HepG2 (cell line): ENCODE measurements around the gene DPP6. TPM values are rescaled to one million over a fixed set of nuclear protein-coding genes. Genes with fewer than 3 reads are reported as not detected.

ENCODE experiments used
- ATAC-seq: fragments of 200-7000 bp; cut with Tn5 transposase; 3 replicates; pipeline ENCODE4 v1.9.1; 2020; ENCODE audit warnings: mild to moderate bottlenecking, moderate library complexity
- BruUV-seq: library from RNA; stranded (reverse); fragments of 400-500 nt; replicated peaks from 2 replicates; lab custom pipeline; 2021; lab: Mats Ljungman, UMichigan
- CTCF ChIA-PET: fragments of 300-600 bp; formaldehyde crosslinking; extraction: SDS; loops from one replicate; lab custom pipeline; 2021; ENCODE audit warnings: low total read pairs, inconsistent platforms, low intra/inter-chr PET ratio; lab: Yijun Ruan, JAX
- POLR2A ChIA-PET: fragments of 350-600 bp; sonication (Branson Sonifier 250); formaldehyde crosslinking; loops from one replicate; lab custom pipeline; 2020; ENCODE audit warnings: antibody characterized with exemption, inconsistent platforms; lab: Yijun Ruan, JAX
- DNase-seq: peaks from one replicate; pipeline ENCODE4 v3.0.0-alpha.2; 2015; ENCODE audit warnings: low spot score
- FAIRE-seq: peaks from 3 replicates; lab custom pipeline; 2011; peaks lifted over from hg19 to GRCh38; lab: Jason Lieb, UNC
- H2AFZ ChIP-seq: one replicate; pipeline ENCODE4 v1.6.1; 2011; ENCODE audit warnings: low read length, inconsistent platforms
- H3K27ac ChIP-seq: fragments of 300-600 bp; 3 replicates; pipeline ENCODE4 v1.8.0; 2011; ENCODE audit warnings: mixed run types, mild to moderate bottlenecking, mixed read lengths, low read length, inconsistent platforms; ENCODE audit not compliant: insufficient read depth; ENCODE audit errors: extremely low read length
- H3K27me3 ChIP-seq, 2 experiments: fragments of 200-600 bp in 1 of 2; 2 replicates in 1 of 2; 3 replicates in 1 of 2; pipeline versions ENCODE4 v1.6.0 to v1.8.0; 2011; ENCODE audit warnings: low read length in 2 of 2, mild to moderate bottlenecking in 2 of 2, moderate library complexity in 2 of 2, inconsistent platforms in 1 of 2; ENCODE audit not compliant: insufficient read depth in 2 of 2, control insufficient read depth in 1 of 2
- H3K36me3 ChIP-seq, 2 experiments: fragments of 200-600 bp in 1 of 2; replicated peaks in 1 of 2; 2 replicates in 1 of 2; 3 replicates in 1 of 2; pipeline versions ENCODE4 v1.5.1 to v1.8.0; 2011; ENCODE audit warnings: low read length in 2 of 2, inconsistent platforms in 1 of 2; ENCODE audit not compliant: insufficient read depth in 2 of 2, control insufficient read depth in 1 of 2
- H3K4me1 ChIP-seq: 2 replicates; pipeline ENCODE4 v1.5.1; 2012; ENCODE audit warnings: low read length, inconsistent platforms; ENCODE audit not compliant: insufficient read depth
- H3K4me2 ChIP-seq: 2 replicates; pipeline ENCODE4 v1.6.0; 2011; ENCODE audit warnings: low read depth, low read length, inconsistent platforms
- H3K4me3 ChIP-seq, 3 experiments: fragments of 200-600 bp in 1 of 3; sonication (generic), shearing (Covaris generic) in 1 of 3; replicated peaks in 1 of 3; 2 replicates each; pipeline ENCODE4 v1.5.1; 2011 to 2016; ENCODE audit warnings: low read length in 3 of 3, inconsistent platforms in 2 of 3, low read depth in 2 of 3, mild to moderate bottlenecking in 2 of 3, control low read depth in 1 of 3, mixed read lengths in 1 of 3; ENCODE audit not compliant: insufficient read depth in 1 of 3
- H3K79me2 ChIP-seq: one replicate; pipeline ENCODE4 v1.6.1; 2011; ENCODE audit warnings: low read length, inconsistent platforms; ENCODE audit not compliant: insufficient read depth
- H3K9ac ChIP-seq: 2 replicates; pipeline ENCODE4 v1.6.0; 2011; ENCODE audit warnings: mild to moderate bottlenecking, low read depth, low read length, inconsistent platforms; ENCODE audit not compliant: insufficient read depth
- H3K9me3 ChIP-seq: 2 replicates; pipeline ENCODE4 v1.5.1; 2012; ENCODE audit warnings: mild to moderate bottlenecking, low read length
- H4K20me1 ChIP-seq: 2 replicates; pipeline ENCODE4 v1.6.0; 2011; ENCODE audit warnings: inconsistent platforms, mild to moderate bottlenecking, low read length, moderate library complexity; ENCODE audit not compliant: insufficient read depth
- ADNP ChIP-seq: sonication (generic); formaldehyde crosslinking; IDR thresholded peaks from 2 replicates; pipeline ENCODE4 v1.4.0; 2020; ENCODE audit warnings: missing genetic modification reagents
- CEBPB ChIP-seq: IDR thresholded peaks from 2 replicates; pipeline ENCODE4 v1.6.1; 2011; ENCODE audit warnings: low read depth, low read length, improper control_type of control experiment, borderline replicate concordance
- FOXM1 ChIP-seq: sonication (generic); formaldehyde crosslinking; IDR thresholded peaks from 2 replicates; pipeline ENCODE4 v1.5.0; 2020; ENCODE audit warnings: missing genetic modification reagents
- SIN3A ChIP-seq: IDR thresholded peaks from 2 replicates; pipeline ENCODE4 v1.6.1; 2011; ENCODE audit warnings: low read depth, mild to moderate bottlenecking, control low read depth, low read length, borderline replicate concordance
- ZBTB14 ChIP-seq: sonication (generic); formaldehyde crosslinking; IDR thresholded peaks from 2 replicates; pipeline ENCODE4 v1.4.0; 2020; ENCODE audit warnings: missing genetic modification reagents
- ZNF20 ChIP-seq: sonication (generic); formaldehyde crosslinking; IDR thresholded peaks from 2 replicates; pipeline ENCODE4 v1.4.0; 2020; ENCODE audit warnings: mild to moderate bottlenecking, moderate library complexity, missing genetic modification reagents
- ZNF253 ChIP-seq: sonication (generic); formaldehyde crosslinking; IDR thresholded peaks from 2 replicates; pipeline ENCODE4 v1.8.0; 2022; ENCODE audit warnings: mild to moderate bottlenecking, missing genetic modification reagents, borderline replicate concordance
- ZNF367 ChIP-seq: sonication (generic); formaldehyde crosslinking; IDR thresholded peaks from 2 replicates; pipeline ENCODE4 v1.4.0; 2020; ENCODE audit warnings: missing genetic modification reagents, borderline replicate concordance
- ZNF567 ChIP-seq: sonication (generic); formaldehyde crosslinking; IDR thresholded peaks from 2 replicates; pipeline ENCODE4 v1.8.1; 2023; ENCODE audit warnings: mild to moderate bottlenecking, missing genetic modification reagents, borderline replicate concordance
- ZNF773 ChIP-seq: sonication (generic); formaldehyde crosslinking; IDR thresholded peaks from 2 replicates; pipeline ENCODE4 v1.4.0; 2020; ENCODE audit warnings: missing genetic modification reagents, borderline replicate concordance
- WGBS: methylation state at CpG from one replicate; pipeline ENCODE4 v1.1.6; 2017; ENCODE audit warnings: low lambda C conversion rate; 5-methylcytosine and 5-hydroxymethylcytosine counted together
- in situ Hi-C: cut with HindIII; loops from 2 replicates; pipeline ENCODE4 v1.10.0; 2017; ENCODE audit warnings: low pct_unique_long_range_greater_than_20kb; ENCODE audit not compliant: extremely low pct_ligation_motif_present
- intact Hi-C: fragments of 100-400 bp; cut with micrococcal nuclease; formaldehyde crosslinking; loops from one replicate; pipeline ENCODE4 v1.10.0; 2022; ENCODE audit not compliant: unreplicated experiment
- polyA plus RNA-seq, 8 experiments: library from polyadenylated mRNA; depleted of rRNA in 3 of 8; stranded (reverse) in 7 of 8; unstranded in 1 of 8; fragments of >200 nt; fragmentation: Illumina TruSeq in 4 of 8; extraction: Trizol in 4 of 8; gene quantifications; 2 replicates each; pipeline versions ENCODE4 v1.2.1 to v1.2.3, GENCODE V29; 2011 to 2016; ENCODE audit warnings: low read depth in 4 of 8, missing spikeins in 1 of 8, mixed read lengths in 1 of 8; ENCODE audit not compliant: insufficient read depth in 1 of 8
- total RNA-seq, 5 experiments: library from RNA; depleted of rRNA; stranded (reverse); fragments of >200 nt; fragmentation: Illumina TruSeq; extraction: Trizol; gene quantifications; 2 replicates each; pipeline ENCODE4 v1.2.3, GENCODE V29; 2016; ENCODE audit warnings: low read depth in 1 of 5
- TF ChIP-seq, protein P1 (sequence below): sonication (generic); formaldehyde crosslinking; IDR thresholded peaks from 2 replicates; pipeline ENCODE4 v1.4.0; 2020; ENCODE audit warnings: missing genetic modification reagents, mild to moderate bottlenecking, borderline replicate concordance

Gene DPP6
- total and polyA plus RNA-seq, 2 of the 13 experiments (the other 11 are each of a cell fraction or from before 2014, with no cell fraction given), result not detected

DNA sequence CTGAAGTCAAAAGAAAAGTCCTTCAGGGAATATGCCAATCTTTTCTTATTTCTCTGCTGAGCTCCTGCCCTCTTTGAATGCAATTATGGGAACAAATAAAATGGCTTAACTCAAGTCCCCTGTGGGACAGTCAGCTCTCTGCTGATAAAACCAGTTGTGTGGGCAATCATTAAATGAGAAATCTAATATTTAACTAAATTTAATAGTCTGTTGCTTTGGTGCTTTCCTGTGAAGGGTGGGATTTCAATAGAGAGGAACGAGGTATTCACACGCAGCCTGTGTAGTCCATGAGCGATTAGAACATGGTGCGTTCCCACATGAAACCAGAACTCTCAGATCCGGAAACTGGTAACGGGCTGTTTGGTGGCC, 812.3 kb downstream of the DPP6 start:
- Histone ChIP-seq H3K4me3 (no peak overlapping the region), H3K4me2 (no peak overlapping the region), H3K27ac (no peak overlapping the region), H2AFZ (no peak overlapping the region), H3K9ac (no peak overlapping the region), H3K27me3 (peaks cover 5 to 70% of the 10 kb centered on the region in 2 experiments; a peak in 3 of 5 replicates), H3K79me2 (no peaks in the 10 kb centered on the region), H3K4me1 (no peaks in the 10 kb centered on the region), H3K36me3 (no peaks in the 10 kb centered on the region), H4K20me1 (no peaks in the 10 kb centered on the region), H3K9me3 (no peaks in the 10 kb centered on the region)
- no peak for ATAC-seq
- in situ Hi-C loops (no loop called here), intact Hi-C loops (no loop called here)
- BruUV-seq, result no TSS peak
- ChIA-PET CTCF (no interaction called here), POLR2A (no interaction called here)
- DNase-seq, result no peak
- TF ChIP-seq, protein P1, sequence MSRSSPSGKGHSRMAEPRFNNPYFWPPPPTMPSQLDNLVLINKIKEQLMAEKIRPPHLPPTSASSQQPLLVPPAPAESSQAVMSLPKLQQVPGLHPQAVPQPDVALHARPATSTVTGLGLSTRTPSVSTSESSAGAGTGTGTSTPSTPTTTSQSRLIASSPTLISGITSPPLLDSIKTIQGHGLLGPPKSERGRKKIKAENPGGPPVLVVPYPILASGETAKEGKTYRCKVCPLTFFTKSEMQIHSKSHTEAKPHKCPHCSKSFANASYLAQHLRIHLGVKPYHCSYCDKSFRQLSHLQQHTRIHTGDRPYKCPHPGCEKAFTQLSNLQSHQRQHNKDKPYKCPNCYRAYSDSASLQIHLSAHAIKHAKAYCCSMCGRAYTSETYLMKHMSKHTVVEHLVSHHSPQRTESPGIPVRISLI (CRISPR knock-in tag), result no peak
- no peak for TF ChIP-seq ZNF567 (CRISPR knock-in tag)
- no peak for TF ChIP-seq ZNF253
- TF ChIP-seq ZNF773, result no peak
- TF ChIP-seq ADNP, result no peak
- TF ChIP-seq ZNF367 (CRISPR knock-in tag), result no peak
- TF ChIP-seq ZBTB14 (CRISPR knock-in tag), result no peak
- TF ChIP-seq ZNF20, result no peak
- TF ChIP-seq CEBPB, result no peak
- no peak for TF ChIP-seq SIN3A
- no peak for TF ChIP-seq FOXM1 (CRISPR knock-in tag)
- 46% methylated on average over 6 of the region's 6 CpGs for WGBS
- no peak for FAIRE-seq
